Kidney epithelial cell (primary cell): ENCODE data around the gene ARHGEF40. TPM values are rescaled to one million over a fixed set of nuclear protein-coding genes. Genes with fewer than 3 reads are reported as not detected.

Experiments used
- DNase-seq: peaks from one replicate; pipeline ENCODE4 v3.0.0-alpha.2; 2010; ENCODE audit warnings: low read depth
- H3K27me3 ChIP-seq: 2 replicates; pipeline ENCODE4 v1.6.0; 2011; ENCODE audit warnings: low read length; ENCODE audit not compliant: control insufficient read depth, insufficient read depth
- H3K36me3 ChIP-seq: 2 replicates; pipeline ENCODE4 v1.5.1; 2011; ENCODE audit warnings: low read length; ENCODE audit not compliant: control insufficient read depth, insufficient read depth
- H3K4me3 ChIP-seq: 2 replicates; pipeline ENCODE4 v1.5.1; 2011; ENCODE audit warnings: low read depth, mild to moderate bottlenecking, control low read depth, low read length
- total RNA-seq: library from RNA; depleted of rRNA; stranded (reverse); fragments of >200 nt; gene quantifications from 2 replicates; pipeline ENCODE4 v1.2.3, GENCODE V29; 2015
- TF ChIP-seq, protein P1 (sequence below): IDR thresholded peaks from 2 replicates; pipeline ENCODE4 v1.5.1; 2011; ENCODE audit warnings: mild to moderate bottlenecking, moderate library complexity, low read length, control low read depth, inconsistent platforms; ENCODE audit not compliant: insufficient read depth, poor library complexity, severe bottlenecking

The ARHGEF40 gene
- total RNA-seq, 1 donor from 2014 or later = 59.7 TPM

DNA sequence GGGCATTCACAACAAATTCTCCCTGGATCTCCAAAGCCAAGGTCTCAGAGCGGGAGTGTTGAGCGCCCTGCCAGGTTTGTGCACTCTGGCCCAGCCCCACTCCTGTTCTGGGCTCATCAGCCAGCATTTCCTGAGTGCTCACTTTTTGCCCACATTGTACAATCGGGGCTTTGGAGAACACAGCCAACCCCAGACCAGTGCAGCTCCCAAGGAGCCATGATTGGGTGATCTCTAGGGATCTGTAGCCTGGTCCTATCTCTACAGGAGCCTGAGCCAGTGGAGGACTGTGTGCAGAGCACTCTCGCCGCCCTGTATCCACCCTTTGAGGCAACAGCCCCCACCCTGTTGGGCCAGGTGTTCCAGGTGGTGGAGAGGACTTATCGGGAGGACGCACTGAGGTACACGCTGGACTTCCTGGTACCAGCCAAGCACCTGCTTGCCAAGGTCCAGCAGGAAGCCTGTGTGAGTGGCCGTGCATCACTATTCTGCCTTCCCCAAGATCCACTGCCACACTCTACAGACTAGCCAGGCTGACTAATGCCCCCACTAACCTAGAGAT is 2.8 kb downstream of the ARHGEF40 start:
- no peak overlapping the region for H3K4me3 ChIP-seq

DNA sequence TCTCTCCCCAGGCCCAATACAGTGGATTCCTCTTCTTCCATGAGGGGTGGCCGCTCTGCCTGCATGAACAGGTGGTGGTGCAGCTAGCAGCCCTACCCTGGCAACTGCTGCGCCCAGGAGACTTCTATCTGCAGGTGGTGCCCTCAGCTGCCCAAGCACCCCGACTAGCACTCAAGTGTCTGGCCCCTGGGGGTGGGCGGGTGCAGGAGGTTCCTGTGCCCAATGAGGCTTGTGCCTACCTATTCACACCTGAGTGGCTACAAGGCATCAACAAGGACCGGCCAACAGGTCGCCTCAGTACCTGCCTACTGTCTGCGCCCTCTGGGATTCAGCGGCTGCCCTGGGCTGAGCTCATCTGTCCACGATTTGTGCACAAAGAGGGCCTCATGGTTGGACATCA is 3.8 kb downstream of the ARHGEF40 start:
- Histone ChIP-seq H3K27me3 (no peaks in the 10 kb centered on the region), H3K36me3 (peaks cover 9% of the 10 kb centered on the region), H3K4me3 (no peak overlapping the region)
- TF ChIP-seq, protein P1, sequence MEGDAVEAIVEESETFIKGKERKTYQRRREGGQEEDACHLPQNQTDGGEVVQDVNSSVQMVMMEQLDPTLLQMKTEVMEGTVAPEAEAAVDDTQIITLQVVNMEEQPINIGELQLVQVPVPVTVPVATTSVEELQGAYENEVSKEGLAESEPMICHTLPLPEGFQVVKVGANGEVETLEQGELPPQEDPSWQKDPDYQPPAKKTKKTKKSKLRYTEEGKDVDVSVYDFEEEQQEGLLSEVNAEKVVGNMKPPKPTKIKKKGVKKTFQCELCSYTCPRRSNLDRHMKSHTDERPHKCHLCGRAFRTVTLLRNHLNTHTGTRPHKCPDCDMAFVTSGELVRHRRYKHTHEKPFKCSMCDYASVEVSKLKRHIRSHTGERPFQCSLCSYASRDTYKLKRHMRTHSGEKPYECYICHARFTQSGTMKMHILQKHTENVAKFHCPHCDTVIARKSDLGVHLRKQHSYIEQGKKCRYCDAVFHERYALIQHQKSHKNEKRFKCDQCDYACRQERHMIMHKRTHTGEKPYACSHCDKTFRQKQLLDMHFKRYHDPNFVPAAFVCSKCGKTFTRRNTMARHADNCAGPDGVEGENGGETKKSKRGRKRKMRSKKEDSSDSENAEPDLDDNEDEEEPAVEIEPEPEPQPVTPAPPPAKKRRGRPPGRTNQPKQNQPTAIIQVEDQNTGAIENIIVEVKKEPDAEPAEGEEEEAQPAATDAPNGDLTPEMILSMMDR = no peak
- no peak for DNase-seq

More for the DNA sequence above, 2.8 kb downstream of the ARHGEF40 start:
- Histone ChIP-seq H3K27me3 (no peaks in the 10 kb centered on the region), H3K36me3 (peaks cover 9% of the 10 kb centered on the region)
- TF ChIP-seq, protein P1 = no peak
- DNase-seq = no peak

DNA sequence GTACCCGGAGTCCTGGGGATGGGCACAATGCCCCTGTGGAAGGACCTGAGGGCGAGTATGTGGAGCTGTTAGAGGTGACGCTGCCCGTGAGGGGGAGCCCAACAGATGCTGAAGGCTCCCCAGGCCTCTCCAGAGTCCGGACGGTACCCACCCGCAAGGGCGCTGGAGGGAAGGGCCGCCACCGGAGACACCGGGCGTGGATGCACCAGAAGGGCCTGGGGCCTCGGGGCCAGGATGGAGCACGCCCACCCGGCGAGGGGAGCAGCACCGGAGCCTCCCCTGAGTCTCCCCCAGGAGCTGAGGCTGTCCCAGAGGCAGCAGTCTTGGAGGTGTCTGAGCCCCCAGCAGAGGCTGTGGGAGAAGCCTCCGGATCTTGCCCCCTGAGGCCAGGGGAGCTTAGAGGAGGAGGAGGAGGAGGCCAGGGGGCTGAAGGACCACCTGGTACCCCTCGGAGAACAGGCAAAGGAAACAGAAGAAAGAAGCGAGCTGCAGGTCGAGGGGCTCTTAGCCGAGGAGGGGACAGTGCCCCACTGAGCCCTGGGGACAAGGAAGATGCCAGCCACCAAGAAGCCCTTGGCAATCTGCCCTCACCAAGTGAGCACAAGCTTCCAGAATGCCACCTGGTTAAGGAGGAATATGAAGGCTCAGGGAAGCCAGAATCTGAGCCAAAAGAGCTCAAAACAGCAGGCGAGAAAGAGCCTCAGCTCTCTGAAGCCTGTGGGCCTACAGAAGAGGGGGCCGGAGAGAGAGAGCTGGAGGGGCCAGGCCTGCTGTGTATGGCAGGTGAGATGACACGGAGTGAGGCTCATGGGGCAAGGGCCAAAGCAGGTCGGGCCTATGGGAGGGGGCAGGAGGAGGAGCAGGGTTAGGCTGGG is 4.5 kb downstream of the ARHGEF40 start:
- TF ChIP-seq, protein P1 = no peak

DNA sequence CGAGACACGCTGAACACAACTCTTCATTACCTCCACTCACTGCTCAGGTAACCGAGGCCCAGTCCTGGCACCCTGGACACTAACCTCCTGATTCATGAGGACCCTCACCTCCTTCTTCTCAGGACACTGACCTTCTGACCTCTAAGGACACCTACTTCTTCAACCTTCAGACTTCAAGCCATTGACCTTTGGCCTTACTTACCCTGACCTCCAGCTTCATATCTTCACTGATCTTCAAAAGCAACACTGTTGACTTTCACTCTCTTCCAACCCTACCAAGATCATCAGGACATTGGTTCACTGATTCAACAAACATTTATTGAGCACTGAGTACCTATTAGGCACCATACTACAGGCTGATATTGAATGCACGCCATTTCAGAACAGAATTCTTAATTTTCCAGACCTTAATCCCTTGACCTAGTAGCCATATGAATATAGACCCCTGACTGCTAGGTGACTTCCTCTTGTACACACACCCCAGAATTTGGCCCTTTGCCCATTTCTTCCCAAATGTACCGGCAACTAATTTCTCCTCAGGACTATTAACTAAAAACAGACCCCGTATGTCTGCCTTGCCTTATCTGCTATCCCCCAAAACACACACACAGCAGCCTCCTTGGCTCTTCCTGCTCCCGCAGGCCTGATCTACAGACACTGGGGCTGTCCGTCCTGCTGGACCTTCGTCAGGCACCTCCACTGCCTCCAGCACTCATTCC is 5.8 kb downstream of the ARHGEF40 start:
- TF ChIP-seq, protein P1 = no peak
- H3K36me3 ChIP-seq = peaks cover 11% of the 10 kb centered on the region
- no peak overlapping the region for H3K4me3 ChIP-seq
- no peaks in the 10 kb centered on the region for H3K27me3 ChIP-seq
- no peak for DNase-seq

More for the DNA sequence above, 4.5 kb downstream of the ARHGEF40 start:
- no peak for DNase-seq
- Histone ChIP-seq H3K36me3 (peaks cover 9% of the 10 kb centered on the region), H3K4me3 (no peak overlapping the region), H3K27me3 (no peaks in the 10 kb centered on the region)

DNA sequence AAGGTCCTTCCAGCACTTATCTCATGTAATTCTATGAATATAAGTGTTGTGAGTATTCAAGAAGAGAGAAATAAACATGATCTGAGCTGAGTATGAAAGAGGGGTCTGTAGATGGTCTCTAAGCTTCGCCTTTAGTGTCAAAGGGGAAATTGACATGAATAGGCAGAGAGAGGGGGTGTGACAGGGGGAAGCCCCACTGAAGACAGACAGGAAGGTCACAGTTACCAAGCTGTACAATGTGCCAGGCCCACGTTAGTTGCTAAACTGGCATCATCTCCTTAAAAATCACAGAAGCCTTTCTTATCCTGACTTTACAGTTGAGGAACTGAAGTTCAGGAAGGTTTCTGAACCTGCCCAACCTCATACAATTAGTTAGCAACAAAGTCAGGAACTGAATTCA is 7.6 kb downstream of the ARHGEF40 start:
- no peak for DNase-seq
- peaks cover 12% of the 10 kb centered on the region for H3K36me3 ChIP-seq
- TF ChIP-seq, protein P1 = no peak
- H3K4me3 ChIP-seq = no peak overlapping the region
- H3K27me3 ChIP-seq = no peaks in the 10 kb centered on the region
